Gastrocnemius medialis (tissue), 4 donors: ENCODE data around the gene NXNL1.

Source experiments
- CTCF ChIP-seq, 5 experiments: fragments of 450-650 bp in 3 of 5; fragments of 200-600 bp in 2 of 5; sonication (generic) in 2 of 5; IDR thresholded peaks in 4 of 5; conservative IDR thresholded peaks in 1 of 5; 1 replicate in 4 of 5; 2 replicates in 1 of 5; pipeline ENCODE4 v1.5.1; 2016 to 2019; ENCODE audit warnings: antibody characterized with exemption in 5 of 5, mild to moderate bottlenecking in 3 of 5, moderate library complexity in 3 of 5
- POLR2A ChIP-seq, 2 donors: fragments of 450-650 bp; IDR thresholded peaks; one replicate each; pipeline ENCODE4 v1.6.1; 2017; ENCODE audit warnings: antibody characterized with exemption in 2 of 2, mild to moderate bottlenecking in 2 of 2, moderate library complexity in 2 of 2

- TF ChIP-seq CTCF (IDR thresholded peaks at IDR 0.05 in 4 of 5, conservative IDR thresholded peaks at IDR 0.05 in 1 of 5) = no peak
- no peak for TF ChIP-seq POLR2A (IDR thresholded peaks at IDR 0.05)
These were observed 42.5 kb upstream of the NXNL1 start for GRCh38 chr19:17503240-17503639.
